Pons (tissue), 1 donor: ENCODE data around the gene GSTA5.
"Not testable (repeated sequence)": the region's sequence is repeated elsewhere in the genome, so short reads cannot be mapped to it uniquely, and the experiment has no call there.

Experiments used
- DNase-seq: peaks from one replicate; pipeline ENCODE4 v3.0.0-alpha.2; 2016; ENCODE audit warnings: low spot score

GSTA5 gene

GRCh38 chr6:52840763-52841585 is at the start of gene GSTA5:
Gene GSTA5 (minus strand): TSS chr6:52840813.
- no peak for DNase-seq

GRCh38 chr6:52890018-52890417 is 49.4 kb upstream of the GSTA5 start:
- DNase-seq = no peak

DNA sequence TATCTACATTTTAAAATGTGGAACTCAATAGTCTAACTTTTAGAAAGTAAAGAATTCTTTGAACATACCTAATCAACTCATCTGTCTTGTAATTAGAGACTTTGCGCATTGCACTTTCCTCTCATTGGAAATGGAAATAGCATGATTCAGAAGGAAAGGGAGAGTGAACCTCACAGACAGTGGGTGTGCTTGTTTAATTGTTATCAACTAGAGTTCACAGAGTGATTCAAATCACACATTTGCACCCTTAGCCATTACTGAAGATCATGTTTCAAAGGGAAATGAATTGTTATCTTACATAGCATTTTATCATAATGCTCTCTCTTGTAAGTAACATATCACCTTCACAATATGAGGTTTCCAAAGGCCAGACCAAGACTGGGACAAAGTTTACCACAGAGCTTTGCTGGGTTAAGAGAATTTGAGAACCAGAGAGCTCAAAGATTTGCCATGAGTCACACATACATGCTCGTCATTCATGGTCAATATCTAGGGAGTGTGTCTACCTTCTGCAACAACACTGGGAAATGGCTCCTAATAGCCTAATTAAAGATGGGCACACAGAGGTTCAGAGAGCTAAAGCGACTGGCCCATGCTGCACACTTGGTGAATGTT is 47.4 kb upstream of the GSTA5 start:
- no peak for DNase-seq

DNA sequence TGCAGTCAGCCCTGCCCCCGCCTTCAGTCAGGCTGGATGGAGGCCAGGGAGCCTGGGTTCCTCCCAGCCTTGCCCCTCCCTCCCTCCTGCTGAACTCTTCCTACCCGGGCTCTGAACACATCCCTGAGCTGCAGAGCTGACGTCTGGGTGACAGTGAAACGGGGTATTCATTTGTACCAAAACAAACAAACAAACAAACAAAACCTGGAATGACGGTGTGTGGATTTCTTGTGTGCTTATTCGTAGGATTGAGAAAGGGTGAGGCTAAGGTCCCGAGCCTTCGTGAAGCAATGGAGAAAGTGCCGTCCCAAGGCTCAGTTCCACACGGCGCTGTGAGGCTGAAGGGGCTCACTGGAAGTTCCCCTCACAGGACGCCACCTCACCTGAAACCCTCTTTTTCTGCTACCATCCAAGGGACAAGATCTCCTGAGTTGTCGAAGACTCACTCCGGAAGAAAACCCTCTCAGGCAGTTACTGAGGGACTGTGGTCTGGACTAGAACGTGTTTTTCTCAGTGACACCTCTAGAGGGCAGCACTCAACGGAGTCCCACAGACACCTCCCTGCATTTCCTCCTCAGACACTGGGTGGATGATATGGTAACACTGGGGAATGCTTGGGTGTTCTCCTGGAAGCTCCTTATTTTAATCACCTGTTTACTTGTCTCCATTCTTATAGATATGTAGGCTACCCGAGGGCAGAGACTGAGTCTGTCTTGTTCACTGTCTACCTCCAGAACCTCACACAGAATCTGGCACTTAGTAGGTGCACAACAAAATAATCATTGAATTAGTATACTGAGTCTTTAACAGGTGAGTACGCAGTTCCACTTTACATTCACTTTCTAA is 41.6 kb upstream of the GSTA5 start:
- DNase-seq = peak; percentile 71

DNA sequence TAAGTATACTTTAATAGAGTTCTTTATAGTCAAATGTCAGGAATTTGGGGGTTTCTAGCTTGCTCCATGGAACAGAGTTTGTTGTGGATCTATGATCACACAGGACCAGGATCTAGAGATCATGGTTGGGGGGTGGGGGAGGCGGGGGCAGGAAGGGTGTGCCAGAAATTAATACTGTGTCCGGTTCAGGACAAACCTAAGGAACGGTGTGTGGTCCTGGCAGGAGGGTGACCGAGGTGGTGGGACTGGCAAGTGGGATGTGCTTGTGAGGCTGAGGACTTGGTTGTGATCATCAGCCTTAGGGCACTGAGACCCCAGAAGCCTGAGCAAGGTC is 41.0 kb upstream of the GSTA5 start:
- no peak for DNase-seq

- DNase-seq = no peak
These were observed 37.2 kb upstream of the GSTA5 start for GRCh38 chr6:52877786-52878185.

DNA sequence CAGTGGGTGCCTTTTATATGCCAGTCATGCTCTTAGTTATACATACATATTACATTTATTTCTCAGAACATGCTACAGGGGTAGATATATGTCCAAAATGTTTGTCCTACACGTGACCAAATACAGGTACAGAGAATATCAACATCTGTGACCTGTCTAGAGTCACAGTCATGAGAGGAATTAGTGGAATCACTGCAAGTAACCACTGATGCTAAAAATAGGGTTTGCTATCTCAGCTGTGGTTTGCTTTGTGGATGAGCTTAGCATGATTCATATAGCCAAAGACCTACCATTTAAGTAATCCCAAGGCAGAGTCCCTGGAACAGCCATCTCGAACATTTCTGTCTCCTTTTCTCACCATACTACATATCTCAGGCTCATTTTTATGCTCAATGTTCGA is 36.6 kb upstream of the GSTA5 start:
- no peak for DNase-seq

DNA sequence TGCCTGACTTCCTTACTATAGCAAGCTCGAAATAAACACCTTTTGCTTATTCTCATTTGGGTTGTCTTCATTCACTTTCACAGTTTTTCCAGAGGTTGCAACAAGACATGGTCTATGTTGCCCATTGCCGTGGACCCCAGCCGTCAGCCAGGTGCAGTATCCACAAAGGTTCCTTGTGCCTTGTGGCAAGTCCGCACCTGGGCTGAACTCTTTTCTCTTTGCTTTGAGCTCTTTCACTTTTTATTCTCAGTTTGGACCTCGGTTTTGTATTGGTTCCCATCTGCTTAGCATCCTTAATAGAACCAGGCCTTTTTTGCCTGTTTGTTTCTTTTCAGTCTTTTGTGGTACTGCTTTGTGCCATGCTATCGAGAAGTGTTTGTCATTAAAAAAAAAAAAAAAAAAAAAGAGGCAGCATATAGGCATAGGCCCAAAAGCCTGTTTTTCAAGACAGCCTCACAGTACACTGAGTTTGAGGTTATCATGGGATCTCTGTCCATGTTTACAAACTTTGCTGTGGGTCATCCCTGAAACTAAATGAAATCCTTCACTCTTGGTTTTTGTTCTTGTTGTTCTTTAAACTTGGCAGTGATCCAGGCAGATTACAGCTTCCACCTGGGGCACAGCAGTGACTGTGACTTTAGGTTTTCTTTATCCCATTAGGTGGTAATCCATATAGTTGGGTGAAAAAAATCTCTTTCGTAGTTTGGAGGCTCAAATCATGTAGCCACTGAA is 35.6 kb upstream of the GSTA5 start:
- DNase-seq = no peak

DNA sequence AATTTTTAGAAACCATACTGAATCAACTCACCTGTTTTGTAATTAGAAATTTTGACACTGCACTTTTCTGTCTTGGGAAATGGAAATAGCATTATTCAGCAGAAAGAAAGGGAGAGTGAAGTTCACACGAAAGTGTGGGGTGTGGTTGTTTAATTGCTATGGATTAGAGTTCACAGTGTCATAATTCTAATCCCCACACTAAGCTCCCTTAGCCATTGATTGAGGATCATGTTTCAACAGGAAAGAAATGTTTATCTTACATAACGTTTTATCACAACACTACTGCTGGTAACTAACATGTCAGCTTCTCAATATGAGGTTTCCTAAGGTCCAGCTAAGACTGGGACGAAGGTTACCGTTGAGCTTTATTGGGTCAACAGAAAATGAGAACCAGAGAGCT is 31.4 kb upstream of the GSTA5 start:
- DNase-seq = no peak

DNA sequence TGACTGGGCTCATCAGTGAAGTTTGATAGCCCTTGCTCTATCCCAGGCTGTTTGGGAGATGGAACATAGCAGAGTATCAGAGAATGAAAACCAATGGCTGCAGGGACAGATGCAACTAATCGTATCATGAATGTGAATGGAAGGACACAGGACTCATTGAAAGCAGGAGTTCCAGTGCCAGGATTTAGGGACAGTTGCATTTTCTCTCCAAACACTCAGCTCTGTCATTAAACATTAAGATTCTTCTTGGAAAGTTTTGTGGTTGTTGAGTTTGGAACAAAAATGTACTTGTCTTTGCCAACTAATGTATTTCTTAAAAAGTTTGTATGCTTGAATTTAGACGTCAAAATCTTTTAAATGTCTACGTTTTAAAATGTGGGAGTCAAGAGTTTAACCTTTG is 31.0 kb upstream of the GSTA5 start:
- DNase-seq = no peak

GRCh38 chr6:52870335-52871091 is 29.9 kb upstream of the GSTA5 start:
- not testable (repeated sequence) for DNase-seq

DNA sequence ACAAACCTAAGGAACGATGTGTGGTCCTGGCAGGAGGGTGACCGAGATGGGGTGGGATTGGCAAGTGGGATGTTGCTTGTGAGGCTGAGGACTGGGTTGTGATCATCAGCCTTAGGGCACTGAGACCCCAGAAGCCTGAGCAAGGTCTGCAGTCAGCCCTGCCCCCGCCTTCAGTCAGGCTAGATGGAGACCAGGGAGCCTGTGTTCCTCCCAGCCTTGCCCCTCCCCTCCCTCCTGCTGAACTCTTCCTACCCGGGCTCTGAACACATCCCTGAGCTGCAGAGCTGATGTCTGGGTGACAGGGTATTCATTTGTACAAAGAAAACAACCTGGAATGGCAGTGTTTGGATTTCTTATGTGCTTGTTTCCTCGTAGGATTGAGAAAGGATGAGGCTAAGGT is 28.3 kb upstream of the GSTA5 start:
- not testable (repeated sequence) for DNase-seq

GRCh38 chr6:52868240-52868639 is 27.6 kb upstream of the GSTA5 start:
- no peak for DNase-seq

GRCh38 chr6:52861151-52861550 is 20.5 kb upstream of the GSTA5 start:
- not testable (repeated sequence) for DNase-seq

- no peak for DNase-seq
These were observed 17.8 kb upstream of the GSTA5 start for GRCh38 chr6:52858416-52858815.

DNA sequence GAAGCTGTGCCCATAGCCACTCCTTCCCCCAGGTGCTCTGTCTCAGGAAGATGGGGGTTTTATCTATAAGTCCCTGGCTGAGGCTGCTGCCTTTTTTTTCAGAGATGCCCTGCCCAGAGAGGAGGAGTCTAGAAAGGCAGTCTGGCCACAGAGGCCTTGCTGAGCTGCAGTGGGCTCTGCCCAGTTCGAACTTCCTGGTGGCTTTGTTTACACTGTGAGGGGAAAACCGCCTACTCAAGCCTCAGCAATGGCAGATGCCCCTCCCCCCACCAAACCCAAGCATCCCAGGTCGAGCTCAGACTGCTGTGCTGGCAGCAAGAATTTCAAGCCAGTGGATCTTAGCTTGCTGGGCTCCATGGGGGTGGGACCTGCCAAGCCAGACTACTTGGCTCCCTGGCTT is 15.5 kb upstream of the GSTA5 start:
- not testable (repeated sequence) for DNase-seq

- DNase-seq = no peak
These were observed 8.5 kb upstream of the GSTA5 start for GRCh38 chr6:52849137-52849536.

DNA sequence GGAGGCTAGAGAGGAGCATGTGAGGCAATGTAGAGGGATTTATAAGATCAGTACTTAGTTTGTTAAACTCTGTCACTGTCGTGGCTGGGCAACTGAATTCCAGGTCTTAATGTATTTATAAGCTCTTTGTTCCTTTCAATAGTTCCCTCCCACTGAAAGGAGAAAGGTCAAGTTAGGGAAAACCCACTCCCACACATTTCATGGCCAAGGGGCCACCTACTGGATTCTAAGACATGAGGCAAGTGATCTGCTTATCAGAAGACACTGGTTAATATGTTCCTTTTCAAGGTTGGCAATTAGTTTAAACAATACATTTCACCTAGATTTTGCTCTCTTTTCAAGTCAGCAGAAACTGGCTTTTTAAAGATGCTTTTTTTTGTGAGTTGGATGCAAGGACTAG is 5.4 kb upstream of the GSTA5 start:
- DNase-seq = no peak

DNA sequence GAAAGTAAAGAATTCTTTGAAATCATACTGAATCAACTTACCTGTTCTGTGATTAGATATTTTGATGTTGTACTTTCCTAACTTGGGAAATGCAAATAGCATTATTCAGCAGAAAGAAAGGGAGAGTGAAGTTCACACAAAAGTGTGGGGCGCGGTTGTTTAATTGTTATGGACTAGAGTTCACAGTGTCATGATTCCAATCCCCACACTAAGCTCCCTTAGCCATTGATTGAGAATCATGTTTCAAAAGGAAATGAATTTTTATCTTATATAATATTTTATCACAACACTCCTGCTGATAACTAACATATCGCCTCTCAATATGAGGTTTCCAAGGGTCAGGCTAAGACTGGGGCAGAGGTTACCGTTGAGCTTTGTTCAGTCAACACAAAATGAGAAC is 3.0 kb upstream of the GSTA5 start:
- no peak for DNase-seq

GRCh38 chr6:52839124-52840055 is 1.2 kb downstream of the GSTA5 start:
- peak; percentile 30 for DNase-seq
